GM18499 (cell line): ENCODE results near the gene WTAP.
"Not testable (repeated sequence)": the region's sequence is repeated elsewhere in the genome, so short reads cannot be mapped to it uniquely, and the experiment has no call there.

Experiments used
- ATAC-seq: cut with Tn5 transposase; IDR thresholded peaks from one replicate; pipeline ENCODE4 v1.9.1; 2021; ENCODE audit warnings: moderate number of reproducible peaks; ENCODE audit not compliant: insufficient read depth, unreplicated experiment

WTAP gene

DNA sequence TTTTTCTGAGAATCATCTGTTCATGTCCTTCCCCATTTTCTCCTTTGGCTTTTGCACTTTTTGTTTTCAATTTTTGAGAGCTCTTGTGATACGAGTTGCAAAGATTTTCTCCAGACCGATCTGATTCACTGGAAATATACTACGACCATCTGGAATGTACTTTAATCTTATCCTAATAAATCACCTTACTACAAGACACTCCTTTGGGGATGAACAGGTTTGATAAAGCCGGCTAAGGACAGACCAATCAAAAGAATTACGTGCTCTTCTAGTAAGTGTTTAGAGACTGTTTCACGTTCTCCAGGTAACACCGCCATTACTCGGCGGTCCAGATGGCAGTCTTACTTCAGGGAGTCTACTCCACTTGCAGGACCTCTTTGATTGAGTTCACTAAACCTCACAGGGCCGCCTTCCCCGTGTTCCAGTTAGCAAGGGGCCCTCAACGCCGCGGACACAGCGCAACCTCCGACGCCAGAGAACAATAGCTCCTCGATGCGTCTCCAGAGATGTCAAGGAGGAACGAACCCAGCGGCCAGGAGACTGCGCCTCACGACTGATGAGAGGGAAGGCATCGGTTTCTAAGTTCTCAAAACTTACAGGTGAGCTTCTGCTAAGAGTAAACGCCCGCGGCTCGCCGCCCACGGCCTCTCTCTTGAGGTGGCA lies 920 bp upstream of the WTAP start:
- ATAC-seq: no peak

DNA sequence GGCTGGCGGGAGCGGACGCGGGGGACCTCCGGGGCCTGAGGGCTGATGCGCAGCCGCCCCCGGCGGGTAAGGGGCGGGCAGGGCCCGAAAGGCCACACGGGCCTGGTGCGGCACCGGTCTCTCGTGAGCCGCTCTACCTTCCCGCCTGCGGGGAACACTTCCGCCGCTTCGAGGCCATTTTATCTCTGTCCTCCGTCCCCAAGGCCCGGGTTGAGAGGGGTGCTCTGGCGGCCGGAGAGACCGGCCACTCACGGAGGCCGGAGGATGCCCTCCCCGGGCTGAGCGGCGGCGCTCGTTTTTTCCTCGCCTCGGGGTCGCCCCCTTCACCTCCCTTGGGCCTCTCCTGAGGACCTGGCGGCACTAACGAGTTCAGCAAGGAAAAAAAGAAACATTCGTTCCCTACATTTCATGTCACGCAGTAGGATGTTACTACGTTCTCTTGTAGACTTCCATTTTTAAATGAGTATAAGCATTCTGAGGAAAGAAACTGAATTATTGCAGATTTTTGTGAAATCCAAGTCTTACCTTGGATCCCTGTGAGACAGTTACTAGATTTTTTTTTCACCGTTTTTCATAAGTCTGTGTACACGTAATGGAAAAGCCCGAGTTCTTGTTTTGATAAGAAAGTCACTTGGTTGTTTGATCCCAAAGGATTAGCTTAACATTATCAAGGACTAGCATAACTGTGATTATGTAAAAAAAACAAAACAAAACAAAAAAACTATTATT lies 575 bp downstream of the WTAP start:
- peak; percentile 11 for ATAC-seq

DNA sequence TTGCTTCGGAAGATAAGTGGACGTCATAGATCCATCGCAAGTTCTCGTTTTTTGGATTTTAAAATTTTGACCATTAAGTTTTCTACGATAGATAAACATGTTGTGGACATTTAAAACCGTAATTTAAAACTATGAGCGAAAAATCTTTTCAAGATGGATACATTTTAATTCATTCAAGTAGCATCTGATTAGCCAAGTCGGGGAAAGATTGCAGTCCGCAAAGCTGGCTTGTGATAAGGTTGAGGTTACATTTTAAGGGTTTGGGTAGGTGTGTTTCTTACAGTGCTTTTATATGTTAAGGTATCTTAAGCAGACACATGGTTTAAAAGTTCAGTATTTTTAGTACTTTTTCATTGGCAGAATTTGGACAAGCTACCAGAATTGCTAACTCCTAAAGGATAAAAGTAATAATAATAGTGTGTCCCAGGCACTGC lies 1.2 kb downstream of the WTAP start:
- ATAC-seq: no peak

DNA sequence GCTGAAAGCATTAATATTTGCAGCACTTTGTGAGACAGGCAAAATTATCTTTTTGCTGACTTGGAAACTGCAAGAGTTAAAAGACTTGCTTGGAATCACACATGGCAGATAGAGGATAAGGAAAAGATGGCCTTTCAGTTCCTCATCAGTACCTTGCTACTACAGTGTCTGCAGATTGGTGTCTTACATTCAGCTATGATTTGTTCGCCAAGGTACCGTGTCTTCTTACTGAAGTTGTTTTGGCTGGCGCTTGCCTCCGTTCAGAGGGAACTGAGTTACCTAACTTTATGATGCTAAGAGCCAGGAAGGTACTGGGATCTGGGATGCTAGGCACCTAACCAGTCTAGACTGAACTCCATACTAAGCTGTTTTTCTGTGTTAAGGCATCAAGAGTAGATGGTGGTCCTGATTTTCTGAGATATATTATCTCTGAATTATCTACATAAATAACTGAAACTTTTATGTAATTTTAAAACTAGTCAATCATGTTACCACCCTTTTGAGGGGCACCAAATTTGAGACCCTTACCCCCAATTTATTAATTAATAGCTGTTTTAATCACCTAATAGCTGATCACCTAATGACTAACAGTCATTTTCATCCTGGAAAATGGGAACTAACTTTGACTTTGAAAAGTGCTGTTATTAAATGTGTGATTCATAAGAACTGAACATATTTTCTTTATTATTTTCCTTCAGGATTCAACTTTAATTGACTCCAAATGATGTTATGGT lies 2.5 kb downstream of the WTAP start:
- ATAC-seq: no peak

DNA sequence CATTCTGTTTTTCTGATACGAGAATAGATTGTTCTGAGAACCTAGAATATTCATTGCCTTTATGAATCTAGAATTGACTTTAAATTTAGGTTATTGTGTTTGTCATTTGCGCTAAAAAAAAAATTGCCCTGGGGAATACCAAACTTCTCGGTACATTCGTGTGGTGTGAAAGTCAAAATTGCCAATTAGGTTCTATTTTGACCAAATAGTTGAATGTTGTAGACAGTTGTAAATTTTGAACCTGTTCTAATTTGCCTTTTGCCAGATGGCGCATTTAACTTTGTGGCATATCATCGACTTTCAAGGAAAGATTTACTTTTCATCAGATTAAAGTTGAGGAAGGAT lies 3.0 kb downstream of the WTAP start:
- no peak for ATAC-seq

DNA sequence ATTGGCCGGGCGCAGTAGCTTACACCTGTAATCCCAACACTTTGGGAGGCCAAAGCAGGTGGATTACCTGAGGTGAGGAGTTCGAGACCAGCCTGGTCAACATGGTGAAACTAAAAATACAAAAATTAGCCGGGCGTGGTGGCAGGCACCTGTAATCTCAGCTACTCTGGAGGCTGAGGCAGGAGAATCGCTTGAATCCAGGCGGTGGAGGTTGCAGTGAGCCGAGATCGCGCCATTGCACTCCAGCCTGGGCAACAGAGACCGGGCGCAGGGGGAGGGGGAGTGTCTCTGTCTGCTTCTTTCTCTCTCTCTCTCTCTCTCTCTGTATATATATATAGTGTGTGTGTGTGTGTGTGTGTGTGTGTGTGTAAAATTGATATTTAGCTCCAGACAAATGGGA lies 5.2 kb downstream of the WTAP start:
- ATAC-seq: not testable (repeated sequence)

DNA sequence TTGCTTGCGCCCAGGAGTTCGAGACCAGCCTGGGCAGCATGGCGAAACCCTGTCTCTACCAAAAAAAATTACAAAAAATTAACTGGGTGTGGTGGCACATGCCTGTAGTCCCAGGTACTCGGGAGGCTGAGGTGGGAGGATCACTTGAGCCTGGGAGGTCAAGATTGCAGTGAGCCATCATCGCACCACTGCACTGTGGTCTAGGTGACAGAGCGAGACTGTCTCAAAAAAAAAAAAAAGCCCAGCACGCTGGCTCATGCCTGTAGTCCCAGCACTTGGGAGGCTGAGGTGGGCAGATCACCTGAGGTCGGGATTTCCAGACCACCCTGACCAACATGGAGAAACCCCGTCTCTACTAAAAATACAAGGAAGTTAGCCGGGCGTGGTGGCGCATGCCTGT lies 6.1 kb downstream of the WTAP start:
- ATAC-seq: not testable (repeated sequence)

DNA sequence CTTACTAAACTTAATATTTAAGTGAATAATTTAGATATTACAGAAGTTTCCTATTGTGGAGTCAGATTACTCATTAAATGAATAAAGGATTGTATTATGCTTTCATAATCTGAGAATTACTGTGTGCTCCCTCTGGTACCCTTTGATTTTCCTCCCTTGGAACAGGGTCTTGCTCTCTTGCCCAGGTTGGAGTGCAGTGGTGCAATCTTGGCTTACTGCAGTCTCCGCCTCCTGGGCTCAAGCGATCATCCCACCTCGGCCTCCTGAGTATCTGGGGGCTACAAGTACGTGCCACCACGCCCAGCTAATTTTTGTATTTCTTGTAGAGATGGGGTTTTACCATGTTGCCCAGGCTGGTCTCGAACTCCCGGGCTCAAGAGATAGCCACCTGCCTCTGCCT lies 9.6 kb downstream of the WTAP start:
- ATAC-seq: no peak

DNA sequence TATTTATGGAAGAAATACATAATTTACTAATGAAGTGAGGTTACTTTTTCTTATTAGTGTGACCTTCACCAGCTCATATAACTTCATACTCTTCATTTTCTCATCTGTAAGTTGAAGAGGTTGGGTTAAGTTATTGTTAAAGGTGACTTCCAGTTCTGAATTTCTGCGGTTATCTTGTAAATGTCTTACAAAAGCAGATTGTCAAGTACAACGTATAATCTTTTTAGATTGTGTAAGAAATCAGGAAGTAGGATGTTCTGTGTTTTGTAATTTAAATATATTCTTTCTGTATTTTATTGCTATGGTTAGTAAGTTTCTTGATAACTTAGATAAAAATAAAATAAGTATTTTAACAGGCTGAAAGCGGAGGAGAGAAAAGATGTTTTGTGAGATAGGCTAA lies 12.0 kb downstream of the WTAP start:
- ATAC-seq: no peak

DNA sequence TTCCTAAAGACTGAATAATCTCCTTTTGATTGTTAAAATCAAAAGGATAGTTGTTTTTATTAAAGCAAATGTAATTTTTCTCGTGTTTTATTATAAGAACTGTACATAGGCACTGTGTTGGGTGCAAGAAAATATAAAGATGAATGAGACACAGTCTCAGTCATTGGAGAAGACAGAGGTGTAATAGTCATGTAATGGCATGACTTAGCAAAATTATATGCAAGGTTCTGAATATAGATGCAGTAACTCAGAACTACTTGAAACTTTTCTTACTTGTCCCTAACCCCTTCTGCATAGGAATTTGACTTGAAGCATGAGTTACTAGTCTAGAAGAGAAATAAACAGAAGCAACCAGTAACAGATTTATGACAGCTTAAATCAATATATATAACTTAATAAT lies 14.9 kb downstream of the WTAP start:
- ATAC-seq: no peak

DNA sequence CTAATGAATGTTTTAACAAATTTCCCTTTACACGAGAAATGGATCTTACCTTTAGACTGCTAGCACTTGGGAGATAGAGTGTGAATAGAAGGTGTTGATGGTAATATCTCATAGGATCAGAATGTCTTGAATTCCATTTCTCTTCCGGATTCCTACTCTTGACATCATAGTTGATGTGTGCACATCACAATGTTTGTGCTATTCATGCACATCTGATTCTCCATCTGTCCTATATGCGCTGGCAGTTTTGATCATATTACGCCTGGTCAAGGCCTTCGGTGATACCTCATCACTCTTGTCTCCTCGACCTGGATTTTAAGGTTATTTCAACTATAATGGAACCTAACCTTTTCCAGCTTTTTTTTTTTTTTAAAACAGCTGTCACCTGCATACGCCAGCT lies 17.8 kb downstream of the WTAP start:
- ATAC-seq: no peak

DNA sequence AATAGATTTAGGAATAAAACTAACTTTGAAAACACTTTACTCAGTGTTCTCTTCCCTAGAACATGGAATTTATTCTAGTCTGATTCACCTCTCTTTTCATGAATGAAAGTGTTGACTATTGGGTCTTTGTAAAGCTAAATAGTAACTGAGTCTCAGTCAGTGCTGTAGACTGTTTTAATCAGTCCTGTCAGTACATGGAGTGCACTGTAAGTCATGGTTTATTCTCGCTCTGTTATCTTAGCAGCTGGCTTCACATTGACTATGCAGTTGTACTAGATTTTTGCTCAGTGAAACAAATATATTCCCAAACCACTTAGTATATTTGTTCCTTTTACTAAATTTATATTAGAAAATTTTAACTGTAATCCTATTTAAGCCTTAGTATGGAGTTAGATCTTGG lies 19.5 kb downstream of the WTAP start:
- no peak for ATAC-seq

DNA sequence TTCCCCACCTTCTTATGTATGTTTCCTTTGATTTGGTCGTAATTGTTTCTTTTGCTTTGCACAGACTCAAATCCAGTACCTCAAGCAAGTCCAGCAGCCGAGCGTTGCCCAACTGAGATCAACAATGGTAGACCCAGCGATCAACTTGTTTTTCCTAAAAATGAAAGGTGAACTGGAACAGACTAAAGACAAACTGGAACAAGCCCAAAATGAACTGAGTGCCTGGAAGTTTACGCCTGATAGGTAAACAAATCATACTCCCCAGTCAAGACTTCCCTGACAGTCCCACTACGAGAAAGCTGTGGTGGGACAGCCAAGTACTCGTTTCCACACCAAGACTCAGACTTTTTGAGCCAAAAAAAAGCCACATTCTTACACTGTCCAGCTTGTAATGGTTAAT lies 20.8 kb downstream of the WTAP start:
- not testable (repeated sequence) for ATAC-seq

DNA sequence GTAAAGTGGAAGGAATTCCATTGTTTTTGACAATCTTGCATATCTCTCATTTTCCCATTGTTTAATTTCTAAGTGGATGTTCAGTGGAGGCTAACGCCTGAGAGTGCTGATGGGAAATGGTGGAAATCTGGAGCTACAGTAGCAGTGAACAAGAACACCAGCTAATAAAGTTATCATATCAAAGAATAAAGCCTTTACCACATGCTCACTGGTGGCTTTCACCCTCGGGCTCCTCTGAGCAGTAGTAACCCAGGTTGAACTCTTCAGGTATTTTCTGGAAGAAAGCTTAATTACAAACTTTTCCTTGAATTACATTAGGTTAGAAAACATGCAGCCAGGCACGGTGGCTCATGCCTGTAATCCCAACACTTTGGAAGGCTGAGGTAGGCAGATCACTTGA lies 24.1 kb downstream of the WTAP start:
- ATAC-seq: no peak

DNA sequence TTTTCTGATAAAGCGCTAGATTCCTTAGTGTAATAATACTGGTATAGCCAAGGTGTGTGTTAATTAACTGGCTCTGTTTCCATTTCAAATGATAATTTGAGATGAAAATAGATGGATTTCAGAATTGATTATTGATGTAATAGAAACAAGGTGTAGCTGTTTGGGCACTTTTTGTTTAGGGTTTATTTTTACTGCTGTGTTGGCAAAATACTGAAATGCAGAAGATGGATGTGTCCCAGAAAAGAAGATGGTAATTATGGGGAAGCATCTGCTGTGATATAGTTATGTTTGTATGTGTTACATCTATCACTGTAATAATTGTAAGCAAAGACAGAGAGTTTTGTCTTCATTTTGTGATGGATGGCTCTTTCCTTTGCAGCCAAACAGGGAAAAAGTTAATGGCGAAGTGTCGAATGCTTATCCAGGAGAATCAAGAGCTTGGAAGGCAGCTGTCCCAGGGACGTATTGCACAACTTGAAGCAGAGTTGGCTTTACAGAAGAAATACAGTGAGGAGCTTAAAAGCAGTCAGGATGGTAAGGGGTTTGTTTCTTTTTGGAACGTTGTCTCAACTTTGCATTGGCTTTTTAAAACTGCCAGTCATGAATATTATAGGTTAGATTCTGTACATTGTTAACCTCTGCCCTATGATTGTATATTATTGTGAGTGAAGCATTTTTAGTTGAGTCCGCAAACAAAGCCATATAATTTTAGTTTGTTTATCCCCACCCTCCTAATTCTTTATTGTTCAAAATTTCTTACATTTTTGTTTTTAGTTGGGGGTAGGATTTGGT lies 26.0 kb downstream of the WTAP start:
- no peak for ATAC-seq

DNA sequence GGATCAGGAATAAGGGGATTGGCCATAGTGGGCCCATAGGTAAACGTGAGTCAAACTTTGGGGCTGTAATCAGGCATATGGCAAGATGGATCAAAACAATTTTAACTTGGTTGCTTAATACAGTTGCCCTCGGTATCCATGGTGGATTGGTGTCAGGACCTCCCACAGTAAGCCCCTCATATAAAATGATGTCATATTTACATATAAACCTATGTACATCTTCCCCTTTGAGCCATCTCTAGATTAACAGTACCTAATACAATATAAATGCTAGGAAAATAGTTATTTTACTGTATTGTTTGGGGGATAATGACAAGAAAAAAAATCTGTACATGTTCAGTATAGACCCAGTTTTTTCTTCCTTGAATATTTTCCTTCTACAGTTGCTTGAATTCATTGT lies 27.1 kb downstream of the WTAP start:
- ATAC-seq: no peak

DNA sequence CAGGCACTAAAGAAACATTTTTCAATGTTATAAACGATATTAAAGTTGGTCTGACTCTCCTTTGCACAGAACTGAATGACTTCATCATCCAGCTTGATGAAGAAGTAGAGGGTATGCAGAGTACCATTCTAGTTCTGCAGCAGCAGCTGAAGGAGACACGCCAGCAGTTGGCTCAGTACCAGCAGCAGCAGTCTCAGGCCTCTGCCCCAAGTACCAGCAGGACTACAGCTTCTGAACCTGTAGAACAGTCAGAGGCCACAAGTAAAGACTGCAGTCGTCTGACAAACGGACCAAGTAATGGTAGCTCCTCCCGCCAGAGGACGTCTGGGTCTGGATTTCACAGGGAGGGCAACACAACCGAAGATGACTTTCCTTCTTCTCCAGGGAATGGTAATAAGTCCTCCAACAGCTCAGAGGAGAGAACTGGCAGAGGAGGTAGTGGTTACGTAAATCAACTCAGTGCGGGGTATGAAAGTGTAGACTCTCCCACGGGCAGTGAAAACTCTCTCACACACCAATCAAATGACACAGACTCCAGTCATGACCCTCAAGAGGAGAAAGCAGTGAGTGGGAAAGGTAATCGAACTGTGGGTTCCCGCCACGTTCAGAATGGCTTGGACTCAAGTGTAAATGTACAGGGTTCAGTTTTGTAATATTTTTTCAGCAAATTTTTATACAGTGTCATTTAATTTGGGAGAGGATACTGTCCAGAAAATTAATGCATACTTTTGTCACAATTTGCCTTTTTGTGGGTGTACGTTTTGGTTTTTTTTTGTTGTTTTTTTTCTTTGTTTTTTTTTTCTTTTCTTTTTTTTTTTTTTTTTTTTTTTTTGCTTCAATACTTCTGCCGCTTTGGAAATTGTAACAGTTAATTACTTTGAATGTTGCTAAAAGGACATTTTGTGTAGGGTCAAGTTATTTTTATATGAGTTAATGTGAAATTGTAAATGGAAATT lies 27.9 kb downstream of the WTAP start:
- ATAC-seq: no peak

DNA sequence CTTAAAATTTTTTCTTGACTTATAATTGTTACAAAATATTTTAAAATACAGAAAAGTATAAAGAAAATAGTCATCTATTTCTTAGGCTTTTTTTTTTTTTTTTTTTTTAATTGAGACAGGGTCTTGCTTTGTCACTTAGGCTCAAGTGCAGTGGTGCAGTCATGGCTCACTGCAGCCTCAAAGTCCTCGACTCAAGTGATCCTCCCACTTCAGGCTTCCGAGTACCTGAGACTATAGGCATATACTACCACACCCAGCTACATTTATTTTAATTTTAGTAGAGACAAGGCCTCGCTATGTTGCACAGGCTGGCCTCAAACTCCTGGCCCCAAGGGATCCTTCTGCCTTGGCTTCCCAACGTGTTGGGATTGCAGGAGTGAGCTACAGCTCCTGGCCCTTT lies 29.2 kb downstream of the WTAP start:
- ATAC-seq: no peak

DNA sequence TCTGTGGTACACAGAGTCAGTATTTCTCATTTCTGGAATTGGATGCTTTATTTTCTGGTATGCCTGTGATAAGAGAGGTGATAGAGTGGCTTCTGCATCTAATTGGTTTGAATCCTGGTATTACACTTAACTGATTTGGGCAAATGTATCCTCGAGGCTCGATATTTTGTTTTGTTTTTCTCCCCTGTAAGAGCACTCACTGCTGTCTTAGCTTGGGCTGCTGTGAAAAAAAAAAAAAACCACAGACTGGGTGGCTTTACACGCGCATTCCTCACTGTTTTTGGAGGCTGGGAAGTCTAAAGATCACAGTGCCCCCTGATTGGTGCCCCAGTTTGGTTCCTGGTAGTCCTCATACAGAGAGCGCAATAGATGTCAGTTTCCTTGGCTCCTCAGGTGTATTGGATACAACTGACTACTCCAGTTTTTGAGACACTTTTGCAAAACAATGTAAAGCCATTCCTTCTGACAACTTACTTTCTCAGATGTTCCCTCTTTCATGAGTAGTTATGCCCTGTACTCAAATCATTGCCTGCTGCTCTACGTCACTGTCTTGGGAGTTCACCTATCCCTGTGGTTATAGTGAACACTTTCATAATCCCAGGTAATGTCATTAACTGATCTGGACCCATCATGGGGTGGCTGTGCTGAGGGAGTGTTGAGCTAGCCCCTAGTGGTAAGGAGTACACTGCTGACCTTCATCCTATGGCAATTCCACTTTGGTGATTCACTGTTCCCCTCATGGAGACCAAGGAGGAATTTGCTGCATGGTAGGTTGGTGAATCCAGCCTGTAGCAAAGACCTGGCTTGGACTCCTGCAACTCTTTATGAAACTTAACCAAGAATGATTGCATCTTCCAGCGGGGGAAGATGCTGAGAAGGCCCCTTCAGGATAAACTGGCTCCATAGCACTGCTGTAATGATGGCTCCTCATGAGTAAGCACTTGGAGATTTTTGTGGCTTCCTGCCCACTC lies 31.0 kb downstream of the WTAP start:
- no peak for ATAC-seq
